CD4-positive, alpha-beta T cell treated with Interleukin-12 subunit alpha and Interleukin-12 subunit beta, for 1 hour (primary cell): ENCODE data around the gene C1orf198.

Source experiments
- DNase-seq: peaks from one replicate; pipeline ENCODE4 v3.0.0-alpha.2; 2020

The C1orf198 gene

DNA sequence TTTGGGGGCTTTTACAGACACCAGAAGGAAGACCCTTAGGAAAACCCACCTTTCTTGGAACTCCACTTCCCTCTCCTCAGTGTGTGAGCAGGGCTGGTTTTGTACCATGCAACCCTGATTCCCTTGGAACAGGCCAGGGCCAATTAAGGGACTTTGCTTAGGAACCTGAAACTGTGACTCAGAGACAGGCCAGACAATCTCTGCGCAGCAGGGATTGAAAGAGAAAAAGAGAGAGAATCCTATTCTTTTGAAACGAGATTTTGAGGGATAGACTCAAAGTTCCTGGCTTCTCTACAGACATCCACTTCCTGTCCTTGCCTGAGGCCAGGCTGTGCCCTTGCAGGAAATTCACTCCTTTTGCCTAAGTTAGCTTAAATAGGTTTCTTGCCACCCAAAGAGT, 23.1 kb upstream of the C1orf198 start:
- DNase-seq, result no peak

DNA sequence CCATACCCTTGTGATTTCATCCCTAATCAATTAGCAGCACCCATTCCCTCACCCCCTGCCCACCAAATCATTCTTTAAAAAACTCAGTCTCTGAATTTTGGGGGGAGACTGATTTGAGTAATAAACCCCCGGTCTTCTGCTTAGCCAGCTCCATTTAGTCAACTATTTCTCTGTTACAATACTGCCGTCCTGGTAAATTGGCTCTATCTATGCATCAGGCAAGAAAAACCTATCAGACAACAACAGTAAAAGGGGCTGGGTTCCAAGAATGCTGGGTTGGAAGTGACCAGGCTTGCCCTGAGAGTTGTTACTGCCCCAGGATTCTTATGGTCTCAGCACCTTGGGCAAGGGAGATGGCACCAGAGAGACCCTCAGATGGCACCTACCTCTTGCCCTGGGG, 16.3 kb upstream of the C1orf198 start:
- no peak for DNase-seq

DNA sequence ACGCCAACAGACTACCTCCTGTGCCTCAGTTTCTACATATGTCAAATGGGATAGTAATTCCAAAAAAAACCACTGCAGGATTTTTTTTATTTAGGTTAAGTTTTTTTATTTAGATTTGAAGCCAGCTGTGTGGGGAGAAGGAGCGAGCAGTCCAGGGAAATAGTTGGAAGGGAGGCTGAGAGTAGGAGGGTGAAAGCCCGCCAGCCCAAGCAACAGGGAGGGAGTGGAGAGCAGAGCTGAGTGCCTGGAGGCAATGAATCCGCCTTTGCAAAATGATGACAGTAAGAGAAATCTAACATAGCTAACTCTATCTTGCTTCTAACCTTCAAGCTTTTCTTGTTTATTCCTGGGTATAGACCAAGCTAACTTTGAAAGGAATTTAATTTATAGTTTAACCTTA, 15.6 kb upstream of the C1orf198 start:
- DNase-seq, result no peak

DNA sequence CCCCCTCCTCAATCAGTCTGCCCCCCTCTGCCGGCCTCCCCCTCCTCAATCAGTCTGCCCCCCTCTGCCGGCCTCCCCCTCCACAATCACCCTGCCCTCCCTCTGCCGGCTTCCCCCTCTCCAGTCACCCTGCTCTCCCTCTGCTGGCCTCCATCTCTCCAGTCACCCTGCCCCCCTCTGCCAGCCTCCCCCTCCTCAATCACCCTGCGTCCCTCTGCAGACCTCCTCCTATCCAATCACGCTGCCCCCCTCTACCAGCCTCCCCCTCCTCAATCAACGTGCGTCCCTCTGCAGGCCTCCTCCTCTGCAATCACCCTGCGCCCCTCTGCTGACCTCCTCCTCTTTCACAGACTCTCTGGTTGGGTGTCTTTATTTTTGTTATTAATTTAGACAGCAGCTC, 11.5 kb upstream of the C1orf198 start:
- DNase-seq, result no peak

DNA sequence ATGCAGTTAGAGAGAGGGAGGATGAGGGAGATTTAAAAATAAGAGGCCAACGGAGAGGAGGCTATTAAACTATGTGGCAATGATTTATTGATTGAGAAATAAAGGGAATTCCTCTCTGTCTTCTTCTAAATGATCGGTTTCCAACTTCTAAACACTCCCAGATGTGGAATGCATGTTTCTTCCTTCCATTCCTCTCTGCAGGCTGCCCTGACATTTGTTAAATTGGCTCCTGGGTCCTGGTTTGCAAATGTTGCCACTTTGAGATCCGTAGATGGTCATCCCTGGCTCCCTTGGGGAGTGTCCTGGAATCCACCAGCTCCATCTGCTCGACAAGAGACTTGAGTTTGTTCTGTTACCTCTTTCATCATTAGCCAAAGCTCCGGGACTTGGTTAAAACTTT, 10.3 kb upstream of the C1orf198 start:
- DNase-seq, result no peak

DNA sequence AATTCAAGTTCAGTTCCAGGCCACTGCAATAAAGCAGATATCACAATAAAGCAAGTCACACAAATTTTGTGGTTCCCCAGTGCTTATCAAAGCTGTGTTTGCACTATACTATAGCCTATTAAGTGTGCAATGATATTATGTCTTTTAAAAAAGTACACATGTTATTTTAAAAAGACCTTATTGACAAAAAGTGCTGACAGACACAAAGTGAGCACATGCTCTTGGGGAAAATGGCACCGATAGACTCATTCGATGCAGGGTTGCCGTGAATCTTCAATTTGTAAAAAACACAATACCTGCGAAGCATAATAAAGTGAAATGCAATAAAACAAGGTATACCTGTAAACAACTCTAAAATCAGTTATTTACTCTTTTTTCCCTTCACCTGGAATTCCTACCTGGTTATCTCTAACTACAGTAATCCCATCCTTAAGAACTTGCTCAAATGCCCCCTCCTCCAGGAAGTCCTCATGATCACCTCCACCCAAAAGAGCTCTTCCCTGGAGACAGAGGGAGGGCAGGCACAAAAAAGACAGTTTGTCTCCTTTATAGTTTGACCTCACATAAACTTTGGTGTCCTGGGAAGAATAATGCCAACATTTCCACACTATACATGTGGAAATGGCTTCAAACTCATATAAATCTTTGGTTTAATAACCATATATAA, 9.7 kb upstream of the C1orf198 start:
- DNase-seq, result no peak

DNA sequence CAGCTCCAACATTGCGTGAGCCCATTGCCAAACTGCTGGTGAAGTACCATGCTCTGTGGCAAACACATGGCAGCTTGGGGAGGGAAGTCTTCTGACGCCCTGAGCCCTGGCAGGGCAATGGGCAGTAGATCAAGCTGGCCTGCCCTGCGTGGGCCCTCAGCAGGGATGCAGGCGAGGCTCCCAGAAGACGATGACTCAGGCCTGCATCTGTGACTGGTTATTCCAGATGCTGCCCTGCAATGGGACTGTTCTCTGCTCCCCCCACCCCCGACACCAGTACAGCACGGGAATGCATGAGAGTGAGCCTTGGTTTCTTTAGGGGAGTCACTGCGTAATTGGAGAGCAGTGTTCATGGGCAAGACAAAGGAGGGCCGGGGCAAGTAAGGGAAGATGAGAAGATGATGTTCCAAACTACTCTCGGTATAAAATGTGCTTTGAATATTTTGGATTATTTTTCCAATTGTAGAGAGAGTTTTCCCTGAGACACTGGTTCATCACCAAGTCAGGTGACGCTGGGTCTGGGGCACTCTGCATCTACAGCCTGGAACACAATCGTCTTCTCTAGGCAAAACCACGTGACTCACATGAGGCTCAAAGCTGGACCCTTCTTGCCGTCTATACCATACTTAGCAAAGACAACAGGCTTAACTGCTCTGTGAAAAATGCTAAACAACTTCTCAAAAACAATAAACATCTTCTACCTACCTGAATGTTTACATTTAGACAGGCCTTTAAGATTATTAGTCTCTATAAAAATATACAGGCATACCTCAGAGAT, 9.0 kb upstream of the C1orf198 start:
- no peak for DNase-seq

DNA sequence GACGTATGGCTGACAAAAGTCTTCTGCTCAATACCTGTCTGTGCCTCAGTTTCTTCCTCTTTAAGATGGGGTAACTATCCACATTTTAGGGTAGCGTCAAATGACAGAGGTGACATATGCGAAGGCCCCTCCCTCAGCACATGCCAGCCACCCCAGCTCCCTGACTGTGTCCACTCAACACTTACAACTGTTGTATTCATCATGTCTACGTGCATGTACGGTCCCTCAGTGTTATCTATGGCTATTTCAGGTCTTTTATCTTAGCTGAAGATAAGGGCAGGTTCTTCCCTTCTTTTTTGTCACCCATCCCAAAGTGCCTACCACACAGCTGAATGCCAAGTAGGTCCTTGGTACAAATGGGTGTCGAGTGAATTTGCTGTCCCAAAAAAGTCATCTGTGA, 8.3 kb upstream of the C1orf198 start:
- DNase-seq, result no peak

DNA sequence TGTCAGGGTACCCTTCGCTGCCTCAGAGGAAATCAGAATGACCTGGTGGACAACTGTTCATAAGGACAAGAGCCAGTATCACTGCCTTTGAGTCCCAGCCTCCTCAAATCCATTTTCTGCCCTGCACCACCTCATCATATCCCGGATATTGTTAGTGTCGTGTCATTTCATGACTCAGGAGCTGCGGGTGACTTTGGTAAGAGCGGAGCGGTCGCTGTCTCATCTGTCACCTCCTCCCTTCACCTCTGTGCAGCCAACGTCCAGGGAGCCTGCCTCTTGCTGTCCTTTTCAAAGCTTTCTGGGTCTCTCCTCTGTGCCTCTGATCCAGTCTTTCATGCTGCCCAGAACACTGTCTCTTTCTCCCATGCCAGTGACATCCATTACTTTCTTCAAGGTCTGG, 7.0 kb upstream of the C1orf198 start:
- no peak for DNase-seq

DNA sequence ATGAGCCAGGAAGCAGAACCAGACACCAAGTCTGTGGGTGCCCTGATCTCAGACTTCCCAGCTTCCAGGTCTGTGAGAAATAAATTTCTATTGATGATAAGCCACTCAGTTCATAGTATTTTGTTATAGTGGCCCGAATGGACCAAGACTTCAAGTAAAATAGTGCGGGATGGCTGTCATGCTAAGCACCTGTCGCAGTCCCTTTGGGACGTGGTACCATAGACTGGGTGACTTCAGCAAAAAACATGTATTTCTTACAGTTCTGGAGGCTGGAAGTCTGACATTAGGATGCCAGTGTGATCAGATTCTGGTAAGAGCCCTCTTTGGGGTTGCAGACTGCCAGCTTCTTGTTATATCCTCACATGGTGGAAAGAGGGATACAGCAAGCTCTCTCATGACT, 2.6 kb upstream of the C1orf198 start:
- DNase-seq, result no peak

DNA sequence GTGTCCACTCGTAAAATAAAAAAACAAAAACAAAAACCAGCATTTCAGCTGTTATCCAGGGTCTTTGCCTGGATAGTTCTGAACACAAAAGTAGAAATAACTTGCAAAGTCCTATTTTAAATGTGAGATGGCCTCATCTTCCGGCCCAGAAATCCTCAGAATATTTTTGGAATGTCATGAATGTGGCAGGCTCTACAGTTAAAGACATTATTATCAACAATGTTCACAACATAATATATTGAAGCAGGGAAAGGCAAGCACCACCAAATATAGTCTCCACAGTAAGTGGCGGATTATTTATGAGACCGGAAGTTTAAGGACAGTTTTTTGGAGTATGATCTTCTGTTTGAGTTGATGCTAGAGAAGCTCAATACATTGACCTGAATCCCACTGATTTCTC, 1.2 kb upstream of the C1orf198 start:
- DNase-seq, result no peak

DNA sequence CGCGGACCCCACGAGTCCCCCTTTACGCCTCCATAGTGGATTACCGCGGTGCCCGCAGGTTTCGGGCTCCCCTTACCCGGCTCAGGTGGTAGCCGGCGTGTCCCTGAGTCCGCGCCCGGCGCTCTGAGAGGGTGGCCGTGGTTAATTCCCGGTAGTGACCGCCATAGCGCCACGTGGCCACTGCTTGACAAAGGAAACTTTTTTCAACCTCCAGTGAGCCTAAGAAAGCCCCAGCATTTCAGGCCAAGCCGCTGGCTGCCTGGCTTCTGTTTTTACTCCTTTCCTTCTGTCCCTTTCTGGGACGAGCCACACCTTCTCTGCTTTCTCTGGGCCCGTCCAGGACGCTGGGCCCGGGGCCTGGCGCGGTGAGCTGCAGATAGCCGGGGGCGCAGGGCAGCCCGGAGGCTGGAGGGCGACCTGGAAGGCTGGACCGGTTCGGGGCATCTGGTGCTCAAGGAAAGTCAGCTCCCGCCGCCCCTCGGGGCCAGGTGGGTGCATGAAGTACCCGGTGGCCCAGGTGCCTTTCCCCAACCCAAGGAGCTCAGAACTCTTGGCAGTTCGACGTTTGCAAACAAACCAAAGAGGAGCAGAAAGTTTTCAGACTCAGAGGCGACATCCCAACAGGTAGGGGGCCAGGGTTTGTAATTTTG, 540 bp upstream of the C1orf198 start:
- no peak for DNase-seq

DNA sequence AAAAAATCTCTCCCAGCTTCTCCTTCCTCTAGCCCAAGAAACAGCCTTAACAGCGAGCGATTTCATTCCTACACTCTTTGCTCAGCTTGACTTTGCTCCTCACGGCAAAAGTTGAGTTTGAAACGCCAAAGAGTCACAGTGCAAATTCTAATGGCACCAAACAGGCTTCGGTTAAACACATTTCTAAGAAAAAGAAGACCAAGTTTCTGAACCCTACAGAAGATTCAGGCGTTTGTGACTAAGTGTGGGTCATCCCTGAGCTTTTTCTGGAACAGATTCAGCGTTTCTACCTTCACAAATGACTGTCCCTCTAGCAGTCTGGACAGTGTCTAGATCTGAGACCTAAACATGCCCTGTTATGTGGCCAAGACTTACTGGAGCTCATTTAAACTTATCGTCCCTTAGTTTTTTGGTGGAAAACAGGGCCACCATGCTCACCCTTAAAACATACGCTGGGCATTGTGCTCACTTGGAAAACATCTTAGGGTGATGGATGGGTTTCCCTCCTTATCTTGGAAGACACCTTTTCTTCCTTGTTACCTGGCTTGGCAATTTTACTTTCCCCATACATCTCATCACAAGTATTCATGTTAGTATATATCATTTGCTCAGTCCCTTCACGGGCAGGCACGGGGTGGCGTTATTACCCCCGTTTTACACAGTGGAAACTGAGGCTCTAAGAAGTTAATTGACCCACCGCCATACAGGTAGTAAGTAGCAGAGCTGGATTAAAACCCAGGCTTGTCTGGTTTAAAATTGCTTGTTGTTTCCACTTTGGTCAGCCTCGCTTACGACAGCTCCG, 1.0 kb downstream of the C1orf198 start:
- DNase-seq, result no peak

DNA sequence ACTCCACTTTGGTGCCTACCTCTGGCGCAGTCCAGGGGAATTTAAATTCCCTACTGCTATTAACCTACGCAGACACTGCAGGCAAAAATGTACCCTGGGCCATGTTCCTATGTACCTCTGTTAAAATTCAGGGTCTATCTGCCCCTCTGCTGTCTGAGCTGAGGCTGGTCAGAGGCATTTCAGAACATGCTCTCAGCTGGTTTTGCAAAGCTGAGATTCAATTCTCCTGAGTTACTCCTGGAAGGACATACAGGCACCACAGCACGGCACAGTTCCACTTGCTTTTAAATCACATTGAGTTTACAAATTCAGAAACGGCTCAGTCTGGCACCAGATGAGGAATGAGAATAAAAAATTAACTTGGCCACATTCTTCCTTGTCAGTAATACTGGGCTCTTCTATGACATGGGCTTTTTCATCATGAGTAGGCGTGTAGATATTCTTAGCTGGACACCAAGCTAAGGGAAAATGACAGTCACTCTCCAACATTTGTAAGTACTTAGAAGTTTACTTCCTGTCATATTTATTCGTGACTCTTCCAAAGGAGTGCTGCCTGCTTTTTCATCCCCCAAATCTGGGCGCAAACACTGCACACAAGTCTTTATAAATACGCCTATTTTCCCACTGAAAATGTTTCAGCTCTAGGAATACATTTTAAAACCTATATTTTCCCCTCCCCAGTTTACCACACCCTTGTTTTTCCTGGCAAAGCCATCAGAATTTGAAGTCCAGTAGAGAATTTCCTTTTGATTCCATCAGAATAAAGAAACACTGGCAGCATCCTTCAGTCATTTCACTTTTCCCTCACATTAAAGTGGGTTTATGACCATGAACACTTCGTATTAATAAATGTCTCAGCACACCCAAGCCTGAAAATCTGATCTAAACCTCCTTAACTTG, 1.9 kb downstream of the C1orf198 start:
- DNase-seq, result no peak

DNA sequence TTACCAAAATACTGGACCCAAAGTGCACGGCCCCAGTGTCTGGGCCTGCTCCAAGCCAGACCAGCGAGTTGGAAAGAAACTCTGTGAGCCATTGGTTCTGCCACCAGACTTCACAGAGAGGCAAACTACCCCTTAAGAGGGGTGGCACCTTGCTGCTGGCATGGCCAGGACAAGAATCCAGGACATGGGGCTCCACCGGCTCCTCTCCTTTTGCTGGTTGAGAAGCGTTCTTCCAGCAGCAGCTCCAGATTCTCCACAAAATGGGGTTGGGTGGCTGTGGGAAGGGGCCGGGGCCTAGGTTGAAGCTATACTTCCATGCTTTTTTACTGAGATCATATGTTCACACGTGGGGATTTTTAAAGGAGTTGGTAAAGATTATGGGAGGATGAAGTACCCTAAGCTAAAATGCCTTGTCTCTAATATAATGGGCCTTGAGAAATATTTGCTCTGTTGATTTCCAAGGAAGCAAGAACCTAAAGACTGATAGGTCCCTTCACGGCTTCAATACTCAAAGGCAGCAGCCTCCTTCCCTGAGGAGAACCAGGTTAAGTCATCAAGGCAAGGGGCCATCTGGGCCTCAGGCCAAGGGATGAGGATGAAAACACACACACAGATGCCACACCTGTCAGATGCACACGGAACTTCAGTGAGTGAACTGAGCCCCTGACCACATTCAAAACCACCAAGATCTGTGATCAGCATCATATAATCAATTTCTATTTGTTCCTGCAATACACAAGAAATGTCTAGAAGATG, 3.1 kb downstream of the C1orf198 start:
- no peak for DNase-seq

DNA sequence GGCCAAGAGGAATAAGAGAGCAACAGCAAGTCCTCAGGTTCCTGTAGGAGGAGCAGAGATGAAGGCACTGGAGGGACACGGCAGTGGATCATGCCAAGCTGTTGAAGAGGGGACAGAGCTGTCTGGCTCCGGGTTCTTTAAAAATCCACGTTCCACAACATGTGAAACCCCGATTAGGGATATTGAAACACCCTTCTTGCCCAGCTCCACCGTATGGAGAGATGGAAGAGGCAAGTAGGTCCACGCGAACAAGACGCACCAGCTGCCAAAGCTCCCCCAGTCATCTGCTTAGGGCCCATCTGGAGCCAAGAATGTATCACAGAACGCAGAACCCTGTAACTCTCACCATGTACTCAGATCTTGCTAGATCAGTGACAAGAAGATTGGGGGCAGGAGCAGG, 3.9 kb downstream of the C1orf198 start:
- DNase-seq, result no peak

DNA sequence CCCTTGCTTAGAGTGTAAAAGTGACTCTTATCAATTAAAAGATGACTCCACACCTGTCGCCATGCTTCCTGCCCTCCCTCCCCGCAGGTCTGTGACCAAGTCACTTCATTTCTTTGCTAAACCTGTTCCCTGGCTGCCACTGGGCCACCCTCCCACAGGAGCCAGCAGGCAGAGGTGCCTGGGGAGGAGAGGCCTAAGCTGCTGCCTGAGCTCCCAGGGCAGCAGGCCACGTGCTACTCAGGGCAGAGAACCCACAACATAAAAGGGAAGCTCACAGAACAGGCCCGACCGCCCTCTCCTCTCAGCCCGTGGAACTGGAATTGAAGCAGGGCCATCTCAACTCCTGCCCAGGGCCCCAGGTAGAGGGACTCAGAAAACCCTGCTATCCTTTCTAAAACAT, 4.9 kb downstream of the C1orf198 start:
- no peak for DNase-seq

DNA sequence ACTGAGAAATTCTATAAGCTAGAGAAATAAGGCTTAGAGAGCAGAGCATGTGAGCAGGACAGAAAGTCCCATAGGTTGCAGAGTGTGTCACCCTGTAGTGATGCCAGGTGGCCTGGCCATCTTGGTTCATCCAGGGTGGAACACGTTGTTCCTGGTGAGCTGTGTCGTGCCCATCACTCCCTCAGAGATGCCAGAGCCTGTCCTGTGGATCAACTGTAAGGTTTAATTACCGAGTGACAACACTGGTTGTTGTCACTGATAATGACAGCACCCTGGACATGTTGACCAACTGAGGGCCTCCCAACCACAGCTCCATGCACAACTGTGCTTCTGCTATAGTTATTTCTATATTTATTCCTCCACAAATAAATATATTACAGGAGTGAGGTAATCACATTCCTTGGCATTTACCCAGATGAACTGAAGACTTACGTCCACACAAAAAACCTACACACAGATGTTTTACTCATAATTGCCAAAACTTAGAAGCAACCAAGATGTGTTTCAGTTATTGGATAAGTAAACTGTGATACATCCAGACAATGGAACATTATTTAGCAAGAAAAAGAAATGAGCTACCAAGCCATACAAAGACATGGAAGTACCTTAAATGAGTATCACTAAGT, 6.2 kb downstream of the C1orf198 start:
- DNase-seq, result no peak

DNA sequence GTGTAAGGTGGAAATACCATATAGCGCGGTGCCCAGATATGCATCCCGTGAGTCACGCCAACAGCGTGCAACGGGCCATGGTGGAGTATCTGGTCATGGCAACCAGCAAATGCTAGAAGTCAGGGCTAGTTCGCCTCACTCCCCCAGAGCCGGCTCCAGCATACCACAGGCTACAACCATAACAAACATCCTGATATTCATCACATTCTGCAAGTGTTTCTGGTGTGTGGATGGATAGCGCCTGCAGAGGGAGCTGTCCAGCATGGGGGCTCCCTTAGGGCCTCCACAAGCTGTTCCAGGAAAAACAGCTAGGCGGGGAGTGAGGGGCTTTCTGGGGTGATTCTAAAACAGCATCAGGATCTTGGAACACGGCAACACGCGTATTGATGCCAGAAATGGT, 6.8 kb downstream of the C1orf198 start:
- DNase-seq, result no peak

DNA sequence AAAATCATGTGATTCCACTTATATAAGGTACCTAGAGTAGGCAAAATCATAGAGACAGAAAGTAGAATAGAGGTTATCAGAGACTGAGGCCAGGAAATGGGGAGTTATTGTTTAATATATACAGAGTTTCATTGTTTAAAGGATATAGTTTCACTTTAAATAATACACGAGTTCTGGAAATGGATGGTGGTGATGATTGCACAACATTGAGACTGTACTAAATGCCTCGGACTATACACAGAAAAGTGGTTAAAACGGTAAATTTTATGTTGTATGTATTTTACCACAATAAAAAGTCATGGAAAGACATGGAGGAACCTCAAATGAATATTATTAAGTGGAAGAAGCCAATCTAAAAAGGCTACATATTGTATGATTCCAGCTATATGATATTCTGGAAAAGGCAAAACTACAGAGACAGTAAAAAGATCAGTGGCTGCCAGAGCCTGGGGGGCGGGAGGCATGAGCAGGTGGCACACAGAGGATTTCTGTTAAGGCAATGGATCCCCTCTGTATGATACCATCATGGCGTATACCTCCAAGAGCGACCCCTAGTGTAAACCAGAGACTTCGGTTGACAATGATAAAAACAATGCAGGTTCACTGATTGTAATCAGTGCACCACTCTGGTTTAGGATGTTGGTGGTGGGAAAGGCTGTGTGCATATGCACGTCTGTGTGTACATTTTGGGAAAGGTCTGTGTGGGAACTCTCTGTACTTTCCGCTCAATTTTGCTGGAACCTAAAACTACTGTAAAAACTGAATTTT, 7.5 kb downstream of the C1orf198 start:
- no peak for DNase-seq
